ENCODE results near the gene CXCR2.

Gene CXCR2

DNA sequence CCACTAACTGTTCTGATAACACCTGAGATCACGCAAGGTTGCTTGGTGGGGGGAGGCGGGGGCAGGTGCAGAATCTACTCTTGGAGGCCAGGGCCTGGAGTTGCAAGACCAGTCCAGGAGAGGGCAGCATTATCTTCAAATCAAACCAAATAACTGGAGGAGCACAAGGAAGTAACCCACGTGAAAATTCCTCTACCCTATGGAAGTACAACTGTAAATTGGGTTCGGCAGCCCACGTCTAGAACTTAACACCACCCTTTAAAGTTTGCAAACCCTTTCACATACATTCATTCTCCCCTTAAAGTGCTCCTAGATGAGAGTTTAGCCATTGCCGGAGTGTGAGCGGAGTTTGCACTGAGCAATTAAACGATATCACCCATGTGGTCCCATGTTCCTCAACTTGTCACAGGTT, 60.5 kb downstream of the CXCR2 start:
- peak; percentile 79 for DNase-seq (ENCODE audit: low spot score)

Measured in D341Med (cell line).